AG04450 (cell line): ENCODE data around the gene TH. TPM values are rescaled to one million over a fixed set of nuclear protein-coding genes. Genes with fewer than 3 reads are reported as not detected.

Experiments used
- CTCF ChIA-PET: fragments of 300-600, 350-600 bp; formaldehyde crosslinking; extraction: SDS; loops from one replicate; lab custom pipeline; 2022; ENCODE audit warnings: antibody characterized with exemption, inconsistent platforms; lab: Charles Lee
- POLR2A ChIA-PET: fragments of 350-600 bp; formaldehyde crosslinking; extraction: SDS; loops from one replicate; lab custom pipeline; 2021; ENCODE audit warnings: antibody characterized with exemption, inconsistent platforms; lab: Yijun Ruan, JAX
- DNase-seq: peaks from one replicate; pipeline ENCODE4 v3.0.0-alpha.2; 2011; ENCODE audit warnings: low read depth, low spot score
- H3K27ac ChIP-seq: one replicate; pipeline ENCODE4 v1.5.1; 2012; ENCODE audit warnings: low read depth, low read length, control low read depth
- H3K27me3 ChIP-seq: one replicate; pipeline ENCODE4 v1.6.0; 2012; ENCODE audit warnings: low read length; ENCODE audit not compliant: control insufficient read depth, insufficient read depth
- H3K4me3 ChIP-seq: 2 replicates; pipeline ENCODE4 v1.5.1; 2011; ENCODE audit warnings: mild to moderate bottlenecking, low read depth, low read length, control low read depth
- H3K9me3 ChIP-seq: 2 replicates; pipeline ENCODE4 v1.5.1; 2012; ENCODE audit warnings: low read length; ENCODE audit not compliant: control insufficient read depth, insufficient read depth
- polyA plus RNA-seq: library from polyadenylated mRNA; depleted of rRNA; stranded (reverse); fragments of >200 nt; gene quantifications from 2 replicates; pipeline ENCODE4 v1.2.3, GENCODE V29; 2011
- TF ChIP-seq, protein P1 (sequence below): IDR thresholded peaks from 2 replicates; pipeline ENCODE4 v1.5.1; 2011; ENCODE audit warnings: low read depth, low read length, control low read depth, inconsistent platforms

TH gene
- polyA plus RNA-seq, 1 experiment, result not detected

GRCh38 chr11:2191883-2192282 is 20.3 kb upstream of the TH start:
- Histone ChIP-seq H3K27ac (no peak overlapping the region), H3K4me3 (no peak overlapping the region), H3K27me3 (peaks cover 19% of the 10 kb centered on the region), H3K9me3 (peaks cover 3% of the 10 kb centered on the region; the same call in 1 of the 2 replicates)
- ChIA-PET POLR2A (no interaction called here), CTCF (no interaction called here)
- DNase-seq, result no peak
- TF ChIP-seq, protein P1, sequence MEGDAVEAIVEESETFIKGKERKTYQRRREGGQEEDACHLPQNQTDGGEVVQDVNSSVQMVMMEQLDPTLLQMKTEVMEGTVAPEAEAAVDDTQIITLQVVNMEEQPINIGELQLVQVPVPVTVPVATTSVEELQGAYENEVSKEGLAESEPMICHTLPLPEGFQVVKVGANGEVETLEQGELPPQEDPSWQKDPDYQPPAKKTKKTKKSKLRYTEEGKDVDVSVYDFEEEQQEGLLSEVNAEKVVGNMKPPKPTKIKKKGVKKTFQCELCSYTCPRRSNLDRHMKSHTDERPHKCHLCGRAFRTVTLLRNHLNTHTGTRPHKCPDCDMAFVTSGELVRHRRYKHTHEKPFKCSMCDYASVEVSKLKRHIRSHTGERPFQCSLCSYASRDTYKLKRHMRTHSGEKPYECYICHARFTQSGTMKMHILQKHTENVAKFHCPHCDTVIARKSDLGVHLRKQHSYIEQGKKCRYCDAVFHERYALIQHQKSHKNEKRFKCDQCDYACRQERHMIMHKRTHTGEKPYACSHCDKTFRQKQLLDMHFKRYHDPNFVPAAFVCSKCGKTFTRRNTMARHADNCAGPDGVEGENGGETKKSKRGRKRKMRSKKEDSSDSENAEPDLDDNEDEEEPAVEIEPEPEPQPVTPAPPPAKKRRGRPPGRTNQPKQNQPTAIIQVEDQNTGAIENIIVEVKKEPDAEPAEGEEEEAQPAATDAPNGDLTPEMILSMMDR, result no peak

DNA sequence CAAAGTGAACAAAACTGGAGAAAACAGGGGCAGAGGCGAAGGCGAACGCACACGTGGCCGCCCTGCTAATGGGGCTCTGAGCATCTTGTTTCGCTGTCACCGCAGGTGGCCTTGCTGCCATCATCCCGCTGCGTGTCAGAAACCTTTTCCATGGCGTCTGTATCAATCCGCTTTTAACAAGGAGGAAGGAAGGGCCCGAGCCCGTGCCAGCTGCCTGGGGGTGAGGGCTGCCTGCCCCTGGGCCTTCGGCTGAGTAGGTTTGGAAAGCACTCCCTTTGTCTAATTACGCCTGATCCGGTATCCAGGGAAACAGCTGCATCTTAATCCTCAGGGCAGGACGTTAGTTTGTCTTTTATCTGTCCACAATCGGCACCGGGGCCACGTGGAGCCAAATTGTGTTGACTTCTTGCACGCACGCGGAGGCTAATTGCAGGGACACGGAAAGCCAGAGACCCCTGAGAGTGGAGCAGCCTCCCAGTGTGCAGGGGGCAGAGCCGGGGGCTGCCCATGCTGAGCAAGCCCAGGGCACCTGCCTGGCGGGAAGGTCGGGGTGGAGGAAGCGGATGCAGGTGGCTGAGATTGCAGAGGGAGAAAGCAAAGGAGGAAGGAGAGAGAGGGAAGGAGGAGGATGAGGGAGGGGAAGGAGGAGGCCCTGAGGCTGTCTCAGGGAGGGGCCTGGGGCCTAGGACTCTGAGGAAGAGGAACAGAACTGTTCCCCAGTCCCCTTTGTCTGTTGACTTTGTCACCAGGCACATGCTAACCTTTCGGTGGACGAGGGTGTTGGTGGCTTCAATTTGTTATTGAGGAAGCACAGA is 19.2 kb upstream of the TH start:
- H3K4me3 ChIP-seq, result no peak overlapping the region
- H3K9me3 ChIP-seq, result peaks cover 3% of the 10 kb centered on the region; the same call in 1 of the 2 replicates
- TF ChIP-seq, protein P1, result no peak
- CTCF ChIA-PET, result no interaction called here
- POLR2A ChIA-PET, result no interaction called here
- H3K27me3 ChIP-seq, result peaks cover 16% of the 10 kb centered on the region
- H3K27ac ChIP-seq, result no peak overlapping the region
- DNase-seq, result no peak

GRCh38 chr11:2189938-2190656 is 18.5 kb upstream of the TH start:
- H3K27ac ChIP-seq, result no peak overlapping the region
- ChIA-PET POLR2A (no interaction called here), CTCF (no interaction called here)
- DNase-seq, result no peak
- no peak overlapping the region for H3K4me3 ChIP-seq
- H3K27me3 ChIP-seq, result peaks cover 20% of the 10 kb centered on the region
- TF ChIP-seq, protein P1, result no peak
- H3K9me3 ChIP-seq, result peaks cover 3% of the 10 kb centered on the region; the same call in 1 of the 2 replicates

- POLR2A ChIA-PET, result no interaction called here
- Histone ChIP-seq H3K27ac (no peak overlapping the region), H3K9me3 (peaks cover 3% of the 10 kb centered on the region; the same call in 1 of the 2 replicates), H3K27me3 (peaks cover 17% of the 10 kb centered on the region), H3K4me3 (no peak overlapping the region)
- CTCF ChIA-PET, result interaction anchor here (0.5 kb wide), 1 partner anchor 116 kb away, joined by 5 read pairs; no protein-coding TSS in a partner anchor
- DNase-seq, result no peak
- TF ChIP-seq, protein P1, result no peak
These were observed 17.1 kb upstream of the TH start for GRCh38 chr11:2188745-2189144.
